Tongue (tissue), 2 donors: ENCODE results near the gene PCSK5. TPM values are rescaled to one million over a fixed set of nuclear protein-coding genes. Genes with fewer than 3 reads are reported as not detected.
"Not testable (repeated sequence)": the region's sequence is repeated elsewhere in the genome, so short reads cannot be mapped to it uniquely, and the experiment has no call there.

Experiments used
- DNase-seq: peaks from one replicate; pipeline ENCODE4 v3.0.0-alpha.2; 2015
- total RNA-seq: library from RNA; depleted of rRNA; stranded (reverse); fragments of >200 nt; gene quantifications from one replicate; pipeline ENCODE4 v1.2.3, GENCODE V29; 2014

Gene PCSK5
- total RNA-seq, 1 donor from 2014 or later = 35.1 TPM

DNA sequence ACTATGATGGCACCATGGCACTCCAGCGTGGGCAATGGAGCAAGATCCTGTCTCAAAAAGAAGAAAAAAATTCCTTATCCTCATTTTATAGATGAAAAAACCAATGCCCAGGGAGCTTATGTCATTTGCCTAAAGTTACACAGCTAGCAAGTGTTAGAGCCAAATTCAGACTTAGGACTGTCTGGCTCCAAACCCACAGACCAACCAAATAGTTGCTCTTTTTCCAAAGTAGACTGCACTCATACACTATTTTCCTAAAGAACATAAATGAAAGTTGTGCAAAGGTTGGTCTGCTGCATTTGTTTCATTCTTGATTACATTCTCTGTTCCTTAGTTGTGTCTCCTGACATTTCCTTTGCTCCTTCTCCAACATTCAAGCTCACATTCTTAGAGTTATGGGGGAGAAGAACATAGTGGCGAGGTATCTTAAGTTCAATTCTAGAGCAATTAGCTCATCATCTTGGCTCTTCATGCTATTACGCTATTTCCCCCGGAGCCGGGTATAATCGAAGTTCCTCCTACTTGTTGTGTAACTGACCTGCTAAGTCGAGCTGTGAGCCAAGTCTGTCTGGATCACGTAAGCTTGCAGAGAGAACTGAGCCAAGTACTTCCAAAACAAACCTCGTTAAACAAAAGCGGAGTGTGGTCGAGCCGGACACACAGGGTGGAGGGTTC lies 365.4 kb downstream of the PCSK5 start:
- peak; percentile 81 for DNase-seq

GRCh38 chr9:76257311-76257710 lies 366.8 kb downstream of the PCSK5 start:
- DNase-seq = no peak

GRCh38 chr9:76266649-76267283 lies 376.3 kb downstream of the PCSK5 start:
- no peak for DNase-seq

DNA sequence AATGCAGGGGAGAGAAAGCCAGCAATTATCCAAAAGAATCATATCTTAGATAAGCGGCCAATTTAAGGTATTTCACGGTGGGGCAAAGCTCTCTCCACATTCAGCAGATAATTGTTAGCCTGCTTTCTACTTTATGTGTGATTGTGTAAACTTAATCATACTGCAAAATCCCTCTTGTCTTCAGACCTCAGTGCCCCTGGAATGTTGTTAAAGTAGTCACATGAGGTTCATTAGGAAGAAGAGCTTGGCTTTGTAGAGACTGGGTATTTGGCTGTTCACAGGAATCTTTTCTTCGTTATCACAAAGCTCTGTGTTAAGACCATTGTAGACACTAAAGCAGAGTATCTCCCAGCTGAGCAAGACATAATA lies 376.8 kb downstream of the PCSK5 start:
- DNase-seq = no peak

GRCh38 chr9:76269789-76270188 lies 379.3 kb downstream of the PCSK5 start:
- peak; percentile 28 for DNase-seq

DNA sequence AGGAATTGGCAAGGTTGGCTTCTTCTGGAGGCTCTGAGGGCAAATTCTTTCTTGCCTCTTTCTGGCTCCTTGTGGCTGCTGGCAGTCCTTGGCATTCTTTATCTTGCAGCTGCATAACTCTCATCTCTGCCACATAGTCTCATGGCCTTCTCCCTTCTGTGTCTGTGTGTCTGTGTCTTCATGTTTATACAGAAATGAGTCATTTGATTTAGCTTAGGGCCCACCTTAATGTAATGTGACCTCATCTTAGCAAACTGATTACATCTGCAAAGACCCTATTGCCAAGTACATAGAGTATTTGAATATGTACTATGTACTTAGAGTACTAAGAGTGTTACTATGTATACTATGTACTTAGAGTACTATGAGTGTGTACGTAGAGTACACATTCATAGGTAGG lies 381.3 kb downstream of the PCSK5 start:
- no peak for DNase-seq

- DNase-seq = no peak
Observed at GRCh38 chr9:76289042-76289441, 398.6 kb downstream of the PCSK5 start.

DNA sequence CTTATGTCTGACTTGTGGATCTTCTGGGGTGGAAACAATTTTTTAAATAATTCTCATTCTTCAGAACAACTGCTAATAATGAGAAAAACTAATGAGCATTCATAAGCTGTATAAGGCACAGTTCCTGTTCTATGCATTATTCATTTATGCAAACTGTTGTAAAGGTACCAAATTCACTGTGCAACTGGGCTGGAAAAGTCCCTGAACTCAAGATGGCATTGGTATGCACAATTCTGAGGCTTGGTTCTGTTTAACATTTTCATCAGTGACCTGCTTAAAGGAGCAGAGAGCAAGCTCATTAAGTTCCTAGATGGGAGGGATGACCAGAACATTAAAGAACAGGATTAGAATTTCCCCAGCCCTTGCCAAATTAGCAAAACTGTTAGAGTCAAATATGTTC lies 399.2 kb downstream of the PCSK5 start:
- DNase-seq = no peak

- no peak for DNase-seq
Observed at GRCh38 chr9:76290555-76290954, 400.1 kb downstream of the PCSK5 start.

DNA sequence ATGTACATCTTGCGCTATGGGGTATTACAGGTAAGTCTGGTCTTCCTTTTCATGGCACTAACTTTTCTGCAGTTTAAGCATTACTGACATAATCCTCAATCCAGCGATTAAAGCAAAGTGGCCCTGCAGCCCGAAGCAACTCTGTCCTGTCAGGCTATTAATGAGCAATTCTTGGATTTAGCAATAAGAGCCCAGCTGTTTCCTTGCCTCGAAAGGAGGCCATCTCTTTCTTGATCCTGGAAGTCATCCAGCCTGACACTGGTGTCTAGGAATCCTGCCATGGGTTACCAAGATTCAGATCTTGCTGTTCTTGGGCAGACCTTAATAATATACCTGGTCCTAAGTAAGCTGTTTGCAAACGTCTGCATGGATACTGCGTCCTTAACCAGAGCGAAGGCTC lies 401.8 kb downstream of the PCSK5 start:
- DNase-seq = no peak

GRCh38 chr9:76292658-76293057 lies 402.2 kb downstream of the PCSK5 start:
- DNase-seq = no peak

- DNase-seq = no peak
Observed at GRCh38 chr9:76294301-76294700, 403.8 kb downstream of the PCSK5 start.

DNA sequence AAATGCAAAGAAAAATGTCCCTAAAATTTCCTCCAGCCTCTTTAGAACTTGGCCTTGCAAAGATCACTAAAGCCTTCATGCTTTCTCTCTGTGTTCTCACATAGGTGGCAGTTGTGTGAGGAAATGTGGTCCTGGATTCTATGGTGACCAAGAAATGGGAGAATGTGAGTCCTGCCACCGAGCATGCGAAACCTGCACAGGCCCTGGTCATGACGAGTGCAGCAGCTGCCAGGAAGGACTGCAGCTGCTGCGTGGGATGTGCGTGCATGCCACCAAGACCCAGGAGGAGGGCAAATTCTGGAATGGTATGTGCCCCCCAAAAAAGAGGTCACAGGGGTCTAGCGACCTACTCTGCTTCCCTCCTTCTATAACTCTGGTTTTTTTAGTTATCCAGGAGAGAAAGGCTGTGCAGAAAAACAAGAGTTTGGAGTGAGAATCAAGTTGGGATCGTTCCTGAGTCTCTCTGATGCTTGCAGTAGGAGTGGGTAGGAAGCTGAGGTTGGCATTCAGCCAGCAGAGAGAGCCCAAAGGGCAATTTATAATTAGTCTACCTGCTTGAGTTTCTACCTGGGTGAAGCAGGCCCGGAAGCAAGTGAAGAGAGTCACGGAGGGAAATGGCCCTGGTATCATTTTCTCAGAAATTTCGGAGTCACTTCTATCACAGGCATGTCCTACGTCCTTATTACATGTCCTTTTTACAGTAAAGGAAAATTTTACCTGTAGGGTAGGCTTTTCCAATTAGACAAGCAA lies 406.3 kb downstream of the PCSK5 start:
- DNase-seq = peak; percentile 48

DNA sequence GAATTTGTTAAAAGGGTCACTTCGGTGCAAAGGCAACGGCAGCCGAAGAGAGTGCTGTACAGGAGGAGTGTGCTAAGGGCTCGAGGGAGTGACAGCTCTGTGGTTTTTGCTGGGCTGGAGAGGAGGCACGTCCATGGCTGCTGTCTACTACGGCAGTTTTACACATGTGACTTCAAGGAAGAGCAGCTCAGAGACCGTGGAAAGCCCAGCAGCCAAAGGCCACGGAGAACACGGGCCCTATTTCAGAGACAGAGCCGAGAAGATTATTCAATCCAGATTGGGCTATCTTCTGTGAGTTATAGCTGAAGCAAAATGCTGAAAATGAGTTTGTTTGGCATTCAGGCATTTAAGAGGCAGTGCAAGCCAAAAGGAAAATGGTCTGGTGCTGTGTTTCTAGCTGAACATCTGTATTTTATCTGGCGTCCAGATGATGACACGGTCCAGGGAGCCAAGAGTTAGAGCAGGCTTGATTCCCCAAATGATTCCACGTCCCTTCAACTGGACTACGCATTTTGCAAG lies 407.3 kb downstream of the PCSK5 start:
- peak; percentile 87 for DNase-seq

DNA sequence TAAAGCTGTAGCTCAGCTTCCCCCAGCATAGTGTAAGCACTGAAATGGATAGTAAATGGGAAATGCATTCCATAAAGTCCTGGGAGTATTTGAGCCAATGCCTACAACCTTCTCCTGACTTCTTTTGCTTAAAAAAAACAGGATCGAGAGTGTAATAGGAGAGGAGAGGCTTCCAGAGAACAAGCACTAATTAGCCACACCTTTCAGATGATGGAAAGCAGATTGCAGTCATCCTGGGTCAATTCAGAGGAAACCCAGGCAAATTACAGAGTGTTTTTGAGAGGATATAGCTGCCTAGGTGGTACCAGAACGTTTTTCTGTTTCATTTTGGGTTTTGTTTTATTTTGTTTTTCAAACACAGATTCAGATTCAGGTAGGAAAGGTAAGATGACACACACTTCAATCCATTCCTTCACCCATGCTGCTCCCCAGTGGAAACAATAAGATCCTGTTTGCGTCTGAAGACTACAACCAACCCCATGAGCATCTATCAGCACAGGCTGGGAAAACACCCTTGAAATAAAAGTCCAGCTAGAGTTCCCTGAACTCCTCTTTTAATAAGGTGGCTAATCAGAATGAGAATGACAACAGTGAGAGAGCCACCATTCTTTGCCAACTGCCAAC lies 408.2 kb downstream of the PCSK5 start:
- peak; percentile 70 for DNase-seq

GRCh38 chr9:76302543-76302942 lies 412.1 kb downstream of the PCSK5 start:
- no peak for DNase-seq

GRCh38 chr9:76302947-76303550 lies 412.6 kb downstream of the PCSK5 start:
- DNase-seq = peak; percentile 78

GRCh38 chr9:76307047-76307446 lies 416.6 kb downstream of the PCSK5 start:
- not testable (repeated sequence) for DNase-seq

DNA sequence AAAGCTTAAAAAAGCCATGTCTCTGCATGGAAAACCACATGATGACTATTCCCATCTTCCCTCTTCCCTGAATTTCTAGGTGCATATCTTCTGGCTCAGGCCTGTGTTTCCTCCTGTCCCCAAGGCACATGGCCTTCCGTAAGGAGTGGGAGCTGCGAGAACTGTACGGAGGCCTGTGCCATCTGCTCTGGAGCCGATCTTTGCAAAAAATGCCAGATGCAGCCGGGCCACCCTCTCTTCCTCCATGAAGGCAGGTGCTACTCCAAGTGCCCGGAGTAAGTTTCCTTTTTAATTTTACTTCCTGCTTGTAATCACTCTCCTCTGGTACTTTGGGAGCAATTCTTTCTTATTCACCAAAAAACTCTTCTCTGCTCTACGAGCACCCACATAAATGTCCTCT lies 420.1 kb downstream of the PCSK5 start:
- no peak for DNase-seq

GRCh38 chr9:76310991-76311390 lies 420.5 kb downstream of the PCSK5 start:
- no peak for DNase-seq

- DNase-seq = no peak
Observed at GRCh38 chr9:76311537-76311936, 421.1 kb downstream of the PCSK5 start.

- no peak for DNase-seq
Observed at GRCh38 chr9:76313771-76314170, 423.3 kb downstream of the PCSK5 start.
